ENCODE measurements around the gene DNMT3L.
"Not testable (repeated sequence)": the region's sequence is repeated elsewhere in the genome, so short reads cannot be mapped to it uniquely, and the experiment has no call there.

Gene DNMT3L

GRCh38 chr21:44199448-44199847 lies 62.2 kb downstream of the DNMT3L start:
- Histone ChIP-seq H4K20me1 (ENCODE audit: insufficient read depth, low read length) (no peaks in the 10 kb centered on the region), H3K27ac (ENCODE audit: low read length) (no peak overlapping the region), H3K4me3 (ENCODE audit: low read length) (no peak overlapping the region), H3K9me2 (replicated peaks; ENCODE audit: insufficient read depth, low read length) (no peaks in the 10 kb centered on the region), H3F3A (ENCODE audit: insufficient read depth, low read length) (no peaks in the 10 kb centered on the region), H3K9me3 (replicated peaks; ENCODE audit: insufficient read depth, low read length) (no peaks in the 10 kb centered on the region), H3K27me3 (replicated peaks; ENCODE audit: insufficient read depth, low read length) (no peaks in the 10 kb centered on the region), H2AFZ (ENCODE audit: low read length) (no peak overlapping the region), H3K4me1 (ENCODE audit: low read length) (no peaks in the 10 kb centered on the region), H3K36me3 (replicated peaks; ENCODE audit: insufficient read depth, low read length) (no peaks in the 10 kb centered on the region), H3K79me2 (ENCODE audit: low read length) (no peaks in the 10 kb centered on the region), H3K9ac (ENCODE audit: low read length) (no peak overlapping the region), H3K4me2 (ENCODE audit: low read depth, low read length) (no peak overlapping the region)
- DNase-seq: peak; percentile 2
- TF ChIP-seq EZH2 (optimal IDR thresholded peaks at IDR 0.05; ENCODE audit: low read depth, low read length) (no peak), CTCF (IDR thresholded peaks at IDR 0.05; ENCODE audit: low read length) (no peak), EZH2phosphoT487 (IDR thresholded peaks at IDR 0.05; ENCODE audit: low read length) (no peak)

- not testable (repeated sequence) for H3K4me1 ChIP-seq (ENCODE audit: low read length); H3K9ac ChIP-seq (ENCODE audit: low read length); H3K9me3 ChIP-seq (replicated peaks; ENCODE audit: insufficient read depth, low read length); DNase-seq; H4K20me1 ChIP-seq (ENCODE audit: insufficient read depth, low read length); H3K79me2 ChIP-seq (ENCODE audit: low read length); H3K4me3 ChIP-seq (ENCODE audit: low read length); H2AFZ ChIP-seq (ENCODE audit: low read length); H3K36me3 ChIP-seq (replicated peaks; ENCODE audit: insufficient read depth, low read length); H3F3A ChIP-seq (ENCODE audit: insufficient read depth, low read length); H3K9me2 ChIP-seq (replicated peaks; ENCODE audit: insufficient read depth, low read length); H3K27ac ChIP-seq (ENCODE audit: low read length); H3K4me2 ChIP-seq (ENCODE audit: low read depth, low read length); H3K27me3 ChIP-seq (replicated peaks; ENCODE audit: insufficient read depth, low read length)
Measured at GRCh38 chr21:44197156-44197516, 64.6 kb downstream of the DNMT3L start.
